IMR-90 (cell line): Measurements from ENCODE around the gene DSN1. TPM values are rescaled to one million over a fixed set of nuclear protein-coding genes. Genes with fewer than 3 reads are reported as not detected.

ENCODE experiments used
- ATAC-seq: fragments of 200-7000 bp; cut with Tn5 transposase; 2 replicates; pipeline ENCODE4 v1.9.1; 2020; ENCODE audit warnings: low read depth, mild to moderate bottlenecking, moderate library complexity
- BruUV-seq: library from RNA; stranded (reverse); fragments of 400-500 nt; replicated peaks from 2 replicates; lab custom pipeline; 2021; lab: Mats Ljungman, UMichigan
- CTCF ChIA-PET: fragments of 300-600 bp; formaldehyde crosslinking; extraction: SDS; loops from one replicate; lab custom pipeline; 2021; ENCODE audit warnings: antibody characterized with exemption; lab: Yijun Ruan, JAX
- POLR2A ChIA-PET: fragments of 300-600 bp; sonication (Branson Sonifier 250); formaldehyde crosslinking; loops from one replicate; lab custom pipeline; 2022; ENCODE audit warnings: antibody characterized with exemption; ENCODE audit not compliant: unreplicated experiment; lab: Charles Lee
- DNase-seq: peaks from one replicate; pipeline ENCODE4 v3.0.0; 2013
- H2AFZ ChIP-seq: replicated peaks from 2 replicates; pipeline ENCODE3; 2013; ENCODE audit warnings: low read length, mild to moderate bottlenecking; ENCODE audit not compliant: poor library complexity
- H2AK5ac ChIP-seq: 2 replicates; pipeline ENCODE4 v1.6.1; 2013; ENCODE audit warnings: low read depth, low read length, inconsistent platforms
- H2AK9ac ChIP-seq: replicated peaks from 2 replicates; pipeline ENCODE3; 2013; ENCODE audit warnings: mild to moderate bottlenecking, low read depth, low read length, moderate library complexity; ENCODE audit not compliant: poor library complexity
- H2BK120ac ChIP-seq: 2 replicates; pipeline ENCODE4 v1.6.1; 2013; ENCODE audit warnings: low read depth, low read length, inconsistent platforms
- H2BK15ac ChIP-seq: 3 replicates; pipeline ENCODE4 v1.6.1; 2013; ENCODE audit warnings: low read depth, low read length, inconsistent platforms
- H2BK20ac ChIP-seq: 2 replicates; pipeline ENCODE4 v1.6.1; 2013; ENCODE audit warnings: low read depth, mild to moderate bottlenecking, inconsistent platforms, low read length, moderate library complexity
- H2BK5ac ChIP-seq: 2 replicates; pipeline ENCODE4 v1.6.1; 2013; ENCODE audit warnings: mild to moderate bottlenecking, low read depth, low read length, inconsistent platforms; ENCODE audit not compliant: poor library complexity, severe bottlenecking
- H3K14ac ChIP-seq: replicated peaks from 2 replicates; pipeline ENCODE4 v1.6.1; 2013; ENCODE audit warnings: low read depth, low read length, inconsistent platforms
- H3K18ac ChIP-seq: 2 replicates; pipeline ENCODE4 v1.6.1; 2013; ENCODE audit warnings: low read depth, low read length, control low read depth
- H3K23ac ChIP-seq: 2 replicates; pipeline ENCODE4 v1.6.1; 2013; ENCODE audit warnings: low read depth, low read length, inconsistent platforms
- H3K27ac ChIP-seq: 2 replicates; pipeline ENCODE4 v1.5.1; 2013; ENCODE audit warnings: mild to moderate bottlenecking, control low read depth, low read length; ENCODE audit not compliant: insufficient read depth
- H3K27me3 ChIP-seq: 2 replicates; pipeline ENCODE4 v1.6.1; 2013; ENCODE audit warnings: low read length; ENCODE audit not compliant: control insufficient read depth, insufficient read depth
- H3K36me3 ChIP-seq: 2 replicates; pipeline ENCODE4 v1.6.1; 2013; ENCODE audit warnings: low read length, mixed read lengths; ENCODE audit not compliant: control insufficient read depth, insufficient read depth
- H3K4ac ChIP-seq: 2 replicates; pipeline ENCODE4 v1.6.1; 2013; ENCODE audit warnings: low read depth, low read length, inconsistent platforms
- H3K4me1 ChIP-seq: 2 replicates; pipeline ENCODE4 v1.6.1; 2013; ENCODE audit warnings: low read length, mixed read lengths; ENCODE audit not compliant: control insufficient read depth, insufficient read depth
- H3K4me2 ChIP-seq: 2 replicates; pipeline ENCODE4 v1.6.1; 2013; ENCODE audit warnings: low read depth, mild to moderate bottlenecking, control low read depth, low read length, moderate library complexity
- H3K4me3 ChIP-seq: 2 replicates; pipeline ENCODE4 v1.5.1; 2013; ENCODE audit warnings: low read depth, mild to moderate bottlenecking, control low read depth, low read length, moderate library complexity; ENCODE audit not compliant: insufficient read depth
- H3K56ac ChIP-seq: 2 replicates; pipeline ENCODE4 v1.6.1; 2013; ENCODE audit warnings: low read length, inconsistent platforms; ENCODE audit not compliant: insufficient read depth; ENCODE audit errors: extremely low read depth
- H3K79me1 ChIP-seq, 2 experiments: 2 replicates each; pipeline ENCODE4 v1.6.1; 2013; ENCODE audit warnings: low read length in 2 of 2, inconsistent platforms in 1 of 2, low read depth in 1 of 2
- H3K9ac ChIP-seq: 2 replicates; pipeline ENCODE4 v1.6.1; 2013; ENCODE audit warnings: low read depth, low read length, control low read depth
- H3K9me1 ChIP-seq: 2 replicates; pipeline ENCODE4 v1.6.1; 2013; ENCODE audit warnings: low read length, inconsistent platforms; ENCODE audit not compliant: insufficient read depth
- H3K9me3 ChIP-seq: 2 replicates; pipeline ENCODE4 v1.6.1; 2013; ENCODE audit warnings: low read length; ENCODE audit not compliant: control insufficient read depth, insufficient read depth
- H4K20me1 ChIP-seq: 2 replicates; pipeline ENCODE4 v1.6.1; 2013; ENCODE audit warnings: low read length, inconsistent platforms; ENCODE audit not compliant: insufficient read depth
- H4K5ac ChIP-seq: 2 replicates; pipeline ENCODE4 v1.6.1; 2013; ENCODE audit warnings: mild to moderate bottlenecking, low read depth, low read length, control low read depth
- H4K8ac ChIP-seq, 2 experiments: 2 replicates each; pipeline ENCODE4 v1.6.1; 2013; ENCODE audit warnings: low read depth in 2 of 2, low read length in 2 of 2, control low read depth in 1 of 2, inconsistent platforms in 1 of 2
- H4K91ac ChIP-seq: 2 replicates; pipeline ENCODE4 v1.6.1; 2013; ENCODE audit warnings: low read depth, low read length, inconsistent platforms; ENCODE audit not compliant: insufficient read depth
- BHLHE40 ChIP-seq: fragments of 150-350 bp; IDR thresholded peaks from 2 replicates; pipeline ENCODE4 v1.6.1; 2016; ENCODE audit warnings: mild to moderate bottlenecking, low read depth, low read length
- CEBPB ChIP-seq: IDR thresholded peaks from 2 replicates; pipeline ENCODE4 v1.6.1; 2012; ENCODE audit warnings: low read depth, low read length, improper control_type of control experiment
- CHD1 ChIP-seq: IDR thresholded peaks from 2 replicates; pipeline ENCODE4 v1.6.1; 2012; ENCODE audit warnings: low read depth, low read length, improper control_type of control experiment
- FOS ChIP-seq: fragments of 150-350 bp; IDR thresholded peaks from 2 replicates; pipeline ENCODE4 v1.6.1; 2016; ENCODE audit warnings: low read depth, low read length
- MAFK ChIP-seq: IDR thresholded peaks from 2 replicates; pipeline ENCODE4 v1.6.1; 2012; ENCODE audit warnings: low read depth, low read length, improper control_type of control experiment
- MAZ ChIP-seq: IDR thresholded peaks from 2 replicates; pipeline ENCODE4 v1.6.1; 2012; ENCODE audit warnings: low read depth, mild to moderate bottlenecking, low read length, improper control_type of control experiment, moderate library complexity, borderline replicate concordance
- MXI1 ChIP-seq: IDR thresholded peaks from 2 replicates; pipeline ENCODE4 v1.6.1; 2012; ENCODE audit warnings: low read depth, mild to moderate bottlenecking, low read length, moderate library complexity, borderline replicate concordance
- NFE2L2 ChIP-seq: fragments of 150-350 bp; IDR thresholded peaks from 2 replicates; pipeline ENCODE4 v1.6.1; 2016; ENCODE audit warnings: low read depth, mild to moderate bottlenecking, low read length
- POLR2A ChIP-seq: IDR thresholded peaks from 2 replicates; pipeline ENCODE4 v1.6.1; 2012; ENCODE audit warnings: mild to moderate bottlenecking, low read depth, low read length
- RAD21 ChIP-seq: IDR thresholded peaks from 2 replicates; pipeline ENCODE4 v1.6.1; 2012; ENCODE audit warnings: low read length, improper control_type of control experiment
- RCOR1 ChIP-seq: IDR thresholded peaks from 2 replicates; pipeline ENCODE4 v1.6.1; 2012; ENCODE audit warnings: mild to moderate bottlenecking, low read length, improper control_type of control experiment; ENCODE audit not compliant: insufficient replicate concordance
- RFX5 ChIP-seq: IDR thresholded peaks from 2 replicates; pipeline ENCODE4 v1.8.0; 2012; ENCODE audit warnings: low read depth, mild to moderate bottlenecking, low read length, moderate library complexity
- SMC3 ChIP-seq: fragments of 150-350 bp; IDR thresholded peaks from 2 replicates; pipeline ENCODE4 v1.6.1; 2016; ENCODE audit warnings: low read depth, mild to moderate bottlenecking, antibody characterized with exemption, low read length, moderate library complexity
- WGBS, 2 experiments: methylation state at CpG; one replicate each; pipeline versions ENCODE4 v1.1.5 to v1.1.7; 2013; ENCODE audit warnings: missing lambda C conversion rate in 2 of 2; ENCODE audit not compliant: insufficient read length in 1 of 2; ENCODE audit errors: extremely low coverage in 2 of 2; 5-methylcytosine and 5-hydroxymethylcytosine counted together
- dilution Hi-C: fragments of 300-500 bp; cut with HindIII; formaldehyde crosslinking; loops from one replicate; pipeline ENCODE4 v1.14.3; 2018; ENCODE audit warnings: low sequenced_read_pairs; ENCODE audit not compliant: unreplicated experiment
- in situ Hi-C: fragments of 300-500 bp; cut with MboI; formaldehyde crosslinking; loops from 3 replicates; pipeline ENCODE4 v1.14.3; 2019; ENCODE audit warnings: low sequenced_read_pairs, inconsistent platforms, mixed read lengths
- intact Hi-C: fragments of 100-400 bp; cut with micrococcal nuclease; formaldehyde crosslinking; loops from 2 replicates; pipeline ENCODE4 v1.10.0; 2022
- polyA plus RNA-seq, 3 experiments: library from polyadenylated mRNA; depleted of rRNA; stranded (reverse); fragments of >200 nt; gene quantifications; 2 replicates each; pipeline ENCODE4 v1.2.3, GENCODE V29; 2012; ENCODE audit warnings: low replicate concordance in 1 of 3
- total RNA-seq: library from RNA; depleted of rRNA; stranded (reverse); fragments of >200 nt; gene quantifications from 2 replicates; pipeline ENCODE4 v1.2.3, GENCODE V29; 2012
- TF ChIP-seq, protein P1 (sequence below): fragments of 150-350 bp; IDR thresholded peaks from 2 replicates; pipeline ENCODE4 v1.6.1; 2016; ENCODE audit warnings: low read depth, mild to moderate bottlenecking, low read length, moderate library complexity, borderline replicate concordance
- TF ChIP-seq, protein P2 (sequence below): fragments of 150-350 bp; IDR thresholded peaks from 2 replicates; pipeline ENCODE4 v1.6.1; 2017; ENCODE audit warnings: mild to moderate bottlenecking, antibody characterized with exemption, low read length, low read depth
- TF ChIP-seq, protein P3 (sequence below): conservative IDR thresholded peaks from 2 replicates; pipeline ENCODE4 v1.5.1; 2012; ENCODE audit warnings: mild to moderate bottlenecking, low read depth, low read length, improper control_type of control experiment

The DSN1 gene
- total and polyA plus RNA-seq, 2 of the 4 experiments (the other 2 are of a cell fraction) = 10.5 to 16.3 TPM

DNA sequence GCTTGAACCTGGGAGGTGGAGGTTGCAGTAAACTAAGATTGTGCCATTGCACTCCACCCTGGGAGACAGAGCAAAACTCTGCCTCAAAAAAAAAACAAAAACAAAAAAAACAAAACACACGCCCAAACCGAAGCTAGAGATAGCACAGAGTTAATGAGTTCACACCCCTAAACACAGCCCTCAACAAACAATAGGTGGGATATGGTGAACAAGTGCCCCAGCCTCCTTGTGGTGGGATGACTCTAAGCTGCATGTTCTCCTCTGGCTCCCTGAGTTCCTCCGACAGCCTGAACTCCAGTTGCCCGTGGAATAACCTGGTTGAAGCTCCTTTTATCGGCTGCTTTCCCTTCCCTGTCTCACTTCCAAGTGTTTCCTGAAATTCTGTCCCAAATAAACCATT is 22.1 kb upstream of the DSN1 start:
- Histone ChIP-seq H2BK20ac (no peak overlapping the region), H2BK120ac (no peak overlapping the region), H2AK9ac (no peak overlapping the region), H3K4me2 (no peak overlapping the region), H3K9ac (no peak overlapping the region), H4K20me1 (peaks cover 9% of the 10 kb centered on the region; the same call in 1 of the 2 replicates), H3K27me3 (no peaks in the 10 kb centered on the region), H2AFZ (no peak overlapping the region), H3K23ac (no peak overlapping the region), H3K18ac (no peak overlapping the region), H2BK5ac (no peak overlapping the region), H4K8ac (no peak overlapping the region), H2AK5ac (no peak overlapping the region), H3K14ac (no peak overlapping the region), H3K4ac (no peak overlapping the region), H3K79me1 (peaks cover 42 to 80% of the 10 kb centered on the region in 2 experiments), H4K91ac (no peak overlapping the region), H3K9me1 (0 out of 2 replicates have a peak, but pooled peaks cover 7% of the 10 kb centered on the region), H3K4me1 (no peaks in the 10 kb centered on the region), H4K5ac (no peak overlapping the region), H3K4me3 (no peak overlapping the region), H3K9me3 (no peaks in the 10 kb centered on the region), H3K56ac (no peak overlapping the region), H2BK15ac (no peak overlapping the region), H3K36me3 (peaks cover 58% of the 10 kb centered on the region), H3K27ac (no peak overlapping the region)
- TF ChIP-seq, protein P1, sequence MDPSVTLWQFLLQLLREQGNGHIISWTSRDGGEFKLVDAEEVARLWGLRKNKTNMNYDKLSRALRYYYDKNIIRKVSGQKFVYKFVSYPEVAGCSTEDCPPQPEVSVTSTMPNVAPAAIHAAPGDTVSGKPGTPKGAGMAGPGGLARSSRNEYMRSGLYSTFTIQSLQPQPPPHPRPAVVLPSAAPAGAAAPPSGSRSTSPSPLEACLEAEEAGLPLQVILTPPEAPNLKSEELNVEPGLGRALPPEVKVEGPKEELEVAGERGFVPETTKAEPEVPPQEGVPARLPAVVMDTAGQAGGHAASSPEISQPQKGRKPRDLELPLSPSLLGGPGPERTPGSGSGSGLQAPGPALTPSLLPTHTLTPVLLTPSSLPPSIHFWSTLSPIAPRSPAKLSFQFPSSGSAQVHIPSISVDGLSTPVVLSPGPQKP = no peak
- TF ChIP-seq RFX5 (no peak), BHLHE40 (no peak), CEBPB (no peak), RCOR1 (no peak), MXI1 (no peak), MAZ (no peak), NFE2L2 (no peak), MAFK (no peak), FOS (no peak), CHD1 (no peak), POLR2A (no peak), RAD21 (no peak), SMC3 (no peak)
- TF ChIP-seq, protein P2, sequence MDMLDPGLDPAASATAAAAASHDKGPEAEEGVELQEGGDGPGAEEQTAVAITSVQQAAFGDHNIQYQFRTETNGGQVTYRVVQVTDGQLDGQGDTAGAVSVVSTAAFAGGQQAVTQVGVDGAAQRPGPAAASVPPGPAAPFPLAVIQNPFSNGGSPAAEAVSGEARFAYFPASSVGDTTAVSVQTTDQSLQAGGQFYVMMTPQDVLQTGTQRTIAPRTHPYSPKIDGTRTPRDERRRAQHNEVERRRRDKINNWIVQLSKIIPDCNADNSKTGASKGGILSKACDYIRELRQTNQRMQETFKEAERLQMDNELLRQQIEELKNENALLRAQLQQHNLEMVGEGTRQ = no peak
- TF ChIP-seq, protein P3, sequence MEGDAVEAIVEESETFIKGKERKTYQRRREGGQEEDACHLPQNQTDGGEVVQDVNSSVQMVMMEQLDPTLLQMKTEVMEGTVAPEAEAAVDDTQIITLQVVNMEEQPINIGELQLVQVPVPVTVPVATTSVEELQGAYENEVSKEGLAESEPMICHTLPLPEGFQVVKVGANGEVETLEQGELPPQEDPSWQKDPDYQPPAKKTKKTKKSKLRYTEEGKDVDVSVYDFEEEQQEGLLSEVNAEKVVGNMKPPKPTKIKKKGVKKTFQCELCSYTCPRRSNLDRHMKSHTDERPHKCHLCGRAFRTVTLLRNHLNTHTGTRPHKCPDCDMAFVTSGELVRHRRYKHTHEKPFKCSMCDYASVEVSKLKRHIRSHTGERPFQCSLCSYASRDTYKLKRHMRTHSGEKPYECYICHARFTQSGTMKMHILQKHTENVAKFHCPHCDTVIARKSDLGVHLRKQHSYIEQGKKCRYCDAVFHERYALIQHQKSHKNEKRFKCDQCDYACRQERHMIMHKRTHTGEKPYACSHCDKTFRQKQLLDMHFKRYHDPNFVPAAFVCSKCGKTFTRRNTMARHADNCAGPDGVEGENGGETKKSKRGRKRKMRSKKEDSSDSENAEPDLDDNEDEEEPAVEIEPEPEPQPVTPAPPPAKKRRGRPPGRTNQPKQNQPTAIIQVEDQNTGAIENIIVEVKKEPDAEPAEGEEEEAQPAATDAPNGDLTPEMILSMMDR = no peak
- CTCF ChIA-PET = no interaction called here
- intact Hi-C loops (no loop called here), dilution Hi-C loops (no loop called here), in situ Hi-C loops (no loop called here)
- POLR2A ChIA-PET = no interaction called here
- DNase-seq = no peak
- no peak for ATAC-seq
- BruUV-seq = no TSS peak
- no CpG with 5 or more reads among the region's 5 CpGs for WGBS, 2 experiments
